Measurements from ENCODE around the gene NT5DC4. TPM values are rescaled to one million over a fixed set of nuclear protein-coding genes. Genes with fewer than 3 reads are reported as not detected.

The NT5DC4 gene
- total and polyA plus RNA-seq, 4 donors: 1.2 TPM; not detected in 3

GRCh38 chr2:112728378-112729175 is 7.8 kb downstream of the NT5DC4 start (continued):
- TF ChIP-seq, protein P1, sequence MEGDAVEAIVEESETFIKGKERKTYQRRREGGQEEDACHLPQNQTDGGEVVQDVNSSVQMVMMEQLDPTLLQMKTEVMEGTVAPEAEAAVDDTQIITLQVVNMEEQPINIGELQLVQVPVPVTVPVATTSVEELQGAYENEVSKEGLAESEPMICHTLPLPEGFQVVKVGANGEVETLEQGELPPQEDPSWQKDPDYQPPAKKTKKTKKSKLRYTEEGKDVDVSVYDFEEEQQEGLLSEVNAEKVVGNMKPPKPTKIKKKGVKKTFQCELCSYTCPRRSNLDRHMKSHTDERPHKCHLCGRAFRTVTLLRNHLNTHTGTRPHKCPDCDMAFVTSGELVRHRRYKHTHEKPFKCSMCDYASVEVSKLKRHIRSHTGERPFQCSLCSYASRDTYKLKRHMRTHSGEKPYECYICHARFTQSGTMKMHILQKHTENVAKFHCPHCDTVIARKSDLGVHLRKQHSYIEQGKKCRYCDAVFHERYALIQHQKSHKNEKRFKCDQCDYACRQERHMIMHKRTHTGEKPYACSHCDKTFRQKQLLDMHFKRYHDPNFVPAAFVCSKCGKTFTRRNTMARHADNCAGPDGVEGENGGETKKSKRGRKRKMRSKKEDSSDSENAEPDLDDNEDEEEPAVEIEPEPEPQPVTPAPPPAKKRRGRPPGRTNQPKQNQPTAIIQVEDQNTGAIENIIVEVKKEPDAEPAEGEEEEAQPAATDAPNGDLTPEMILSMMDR (IDR thresholded peaks at IDR 0.05; ENCODE audit: low read depth, low read length, missing input control): no peak
- no peak for TF ChIP-seq GABPA (IDR thresholded peaks at IDR 0.05 in 1 of 2, conservative IDR thresholded peaks at IDR 0.05 in 1 of 2)
- no peak for TF ChIP-seq YY1 (IDR thresholded peaks at IDR 0.05)
- no peak for TF ChIP-seq ZBTB33 (IDR thresholded peaks at IDR 0.05)

GRCh38 chr2:112730216-112730615 is 9.4 kb downstream of the NT5DC4 start:
- no peak overlapping the region for H3K4me3 ChIP-seq (ENCODE audit: low read depth in 1 of 3, low read length in 3 of 3)
- H3K27ac ChIP-seq (ENCODE audit: low read depth in 1 of 2, low read length in 2 of 2): no peak overlapping the region
- DNase-seq (ENCODE audit: low spot score): no peak
- no peak overlapping the region for H3K9ac ChIP-seq (ENCODE audit: low read depth in 1 of 2, low read length in 2 of 2)
- no peak for TF ChIP-seq ATF3 (IDR thresholded peaks at IDR 0.05)
- TF ChIP-seq MAX (IDR thresholded peaks at IDR 0.05): no peak
- TF ChIP-seq TAF1 (conservative IDR thresholded peaks at IDR 0.05): no peak
- TF ChIP-seq HNF4G (IDR thresholded peaks at IDR 0.05): no peak
- TF ChIP-seq GABPA (IDR thresholded peaks at IDR 0.05 in 1 of 2, conservative IDR thresholded peaks at IDR 0.05 in 1 of 2): no peak
- no peak for TF ChIP-seq YY1 (IDR thresholded peaks at IDR 0.05)
- no peak for TF ChIP-seq RXRA (IDR thresholded peaks at IDR 0.05)
- TF ChIP-seq JUND (IDR thresholded peaks at IDR 0.05): no peak
- TF ChIP-seq SP1 (IDR thresholded peaks at IDR 0.05): no peak
- TF ChIP-seq, protein P1 (IDR thresholded peaks at IDR 0.05; ENCODE audit: low read depth, low read length, missing input control): no peak
- TF ChIP-seq, protein P2, sequence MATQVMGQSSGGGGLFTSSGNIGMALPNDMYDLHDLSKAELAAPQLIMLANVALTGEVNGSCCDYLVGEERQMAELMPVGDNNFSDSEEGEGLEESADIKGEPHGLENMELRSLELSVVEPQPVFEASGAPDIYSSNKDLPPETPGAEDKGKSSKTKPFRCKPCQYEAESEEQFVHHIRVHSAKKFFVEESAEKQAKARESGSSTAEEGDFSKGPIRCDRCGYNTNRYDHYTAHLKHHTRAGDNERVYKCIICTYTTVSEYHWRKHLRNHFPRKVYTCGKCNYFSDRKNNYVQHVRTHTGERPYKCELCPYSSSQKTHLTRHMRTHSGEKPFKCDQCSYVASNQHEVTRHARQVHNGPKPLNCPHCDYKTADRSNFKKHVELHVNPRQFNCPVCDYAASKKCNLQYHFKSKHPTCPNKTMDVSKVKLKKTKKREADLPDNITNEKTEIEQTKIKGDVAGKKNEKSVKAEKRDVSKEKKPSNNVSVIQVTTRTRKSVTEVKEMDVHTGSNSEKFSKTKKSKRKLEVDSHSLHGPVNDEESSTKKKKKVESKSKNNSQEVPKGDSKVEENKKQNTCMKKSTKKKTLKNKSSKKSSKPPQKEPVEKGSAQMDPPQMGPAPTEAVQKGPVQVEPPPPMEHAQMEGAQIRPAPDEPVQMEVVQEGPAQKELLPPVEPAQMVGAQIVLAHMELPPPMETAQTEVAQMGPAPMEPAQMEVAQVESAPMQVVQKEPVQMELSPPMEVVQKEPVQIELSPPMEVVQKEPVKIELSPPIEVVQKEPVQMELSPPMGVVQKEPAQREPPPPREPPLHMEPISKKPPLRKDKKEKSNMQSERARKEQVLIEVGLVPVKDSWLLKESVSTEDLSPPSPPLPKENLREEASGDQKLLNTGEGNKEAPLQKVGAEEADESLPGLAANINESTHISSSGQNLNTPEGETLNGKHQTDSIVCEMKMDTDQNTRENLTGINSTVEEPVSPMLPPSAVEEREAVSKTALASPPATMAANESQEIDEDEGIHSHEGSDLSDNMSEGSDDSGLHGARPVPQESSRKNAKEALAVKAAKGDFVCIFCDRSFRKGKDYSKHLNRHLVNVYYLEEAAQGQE (IDR thresholded peaks at IDR 0.05): no peak
- no peaks in the 10 kb centered on the region for H3K36me3 ChIP-seq (ENCODE audit: control insufficient read depth in 4 of 4, insufficient read depth in 3 of 4, low read depth in 1 of 4, low read length in 3 of 4)
- peaks cover 0 to 2% (median 0%) of the 10 kb centered on the region in 4 donors for H3K4me1 ChIP-seq (ENCODE audit: control insufficient read depth in 4 of 4, insufficient read depth in 4 of 4, low read length in 3 of 4)
- no peaks in the 10 kb centered on the region for H3K9me3 ChIP-seq (ENCODE audit: control insufficient read depth in 4 of 4, low read length in 3 of 4)
- 87% methylated on average over 8 of the region's 8 CpGs for WGBS
- no peaks in the 10 kb centered on the region for H3K27me3 ChIP-seq (ENCODE audit: control insufficient read depth in 4 of 4, insufficient read depth in 4 of 4, low read length in 3 of 4)
